ENCODE results near the gene SLC19A1.
"Not testable (repeated sequence)": the region's sequence is repeated elsewhere in the genome, so short reads cannot be mapped to it uniquely, and the experiment has no call there.

SLC19A1 gene

DNA sequence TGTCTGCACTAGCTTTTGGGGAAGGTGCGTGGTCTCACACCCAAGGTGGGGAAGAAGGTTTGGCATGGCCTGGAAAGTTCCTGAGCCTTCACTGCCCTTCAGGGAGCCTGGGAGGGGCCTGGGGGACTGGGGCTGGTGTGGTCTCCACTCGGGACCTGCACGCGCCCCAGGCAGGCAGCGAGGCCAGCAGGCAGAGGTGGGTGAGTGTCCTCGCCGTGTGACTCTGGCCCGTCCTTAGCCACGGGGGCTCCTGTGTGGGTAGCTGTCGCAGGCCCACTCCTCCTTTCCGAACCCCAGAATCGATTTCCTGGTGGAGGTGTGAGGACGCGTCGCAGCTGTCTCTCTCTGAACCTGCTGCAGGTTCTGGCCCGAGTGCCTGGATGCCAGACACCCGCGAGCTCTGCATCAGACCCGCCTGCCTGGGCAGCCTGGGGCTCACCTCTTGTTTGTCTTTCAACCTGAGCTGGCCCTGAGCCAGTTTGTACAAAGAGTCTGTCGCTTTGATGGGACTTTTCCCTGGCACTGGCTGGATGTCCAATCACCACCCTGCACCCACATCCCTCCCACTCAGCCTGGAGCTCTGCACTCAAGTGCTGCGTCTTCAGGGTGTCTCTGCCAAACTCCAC is 36.0 kb upstream of the SLC19A1 start:
- no peak for DNase-seq
- in situ Hi-C loops (cut with HindIII; ENCODE audit: low pct_ligation_motif_present, low pct_unique_long_range_greater_than_20kb, low sequenced_read_pairs) = no loop called here

DNA sequence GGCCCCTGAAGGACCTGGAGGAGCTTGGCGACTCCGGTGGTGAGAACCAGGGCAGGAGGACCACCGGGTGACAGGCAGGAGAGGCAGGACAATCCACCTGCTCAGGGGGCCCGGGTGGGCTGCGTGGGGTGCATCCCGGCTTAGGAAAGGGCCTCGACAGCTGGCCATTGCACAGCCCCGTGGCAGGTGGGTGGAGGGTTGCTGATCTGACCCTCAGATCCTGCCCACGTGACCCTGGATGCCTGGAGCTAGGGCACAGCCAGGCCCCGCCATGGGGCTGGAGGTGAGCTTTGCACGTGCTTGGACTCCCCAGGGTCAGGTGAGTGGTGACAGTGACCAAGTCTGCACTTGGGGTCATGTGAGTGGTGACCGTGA is 35.5 kb upstream of the SLC19A1 start:
- in situ Hi-C loops (cut with HindIII; ENCODE audit: low pct_ligation_motif_present, low pct_unique_long_range_greater_than_20kb, low sequenced_read_pairs) = no loop called here
- no peak for DNase-seq

DNA sequence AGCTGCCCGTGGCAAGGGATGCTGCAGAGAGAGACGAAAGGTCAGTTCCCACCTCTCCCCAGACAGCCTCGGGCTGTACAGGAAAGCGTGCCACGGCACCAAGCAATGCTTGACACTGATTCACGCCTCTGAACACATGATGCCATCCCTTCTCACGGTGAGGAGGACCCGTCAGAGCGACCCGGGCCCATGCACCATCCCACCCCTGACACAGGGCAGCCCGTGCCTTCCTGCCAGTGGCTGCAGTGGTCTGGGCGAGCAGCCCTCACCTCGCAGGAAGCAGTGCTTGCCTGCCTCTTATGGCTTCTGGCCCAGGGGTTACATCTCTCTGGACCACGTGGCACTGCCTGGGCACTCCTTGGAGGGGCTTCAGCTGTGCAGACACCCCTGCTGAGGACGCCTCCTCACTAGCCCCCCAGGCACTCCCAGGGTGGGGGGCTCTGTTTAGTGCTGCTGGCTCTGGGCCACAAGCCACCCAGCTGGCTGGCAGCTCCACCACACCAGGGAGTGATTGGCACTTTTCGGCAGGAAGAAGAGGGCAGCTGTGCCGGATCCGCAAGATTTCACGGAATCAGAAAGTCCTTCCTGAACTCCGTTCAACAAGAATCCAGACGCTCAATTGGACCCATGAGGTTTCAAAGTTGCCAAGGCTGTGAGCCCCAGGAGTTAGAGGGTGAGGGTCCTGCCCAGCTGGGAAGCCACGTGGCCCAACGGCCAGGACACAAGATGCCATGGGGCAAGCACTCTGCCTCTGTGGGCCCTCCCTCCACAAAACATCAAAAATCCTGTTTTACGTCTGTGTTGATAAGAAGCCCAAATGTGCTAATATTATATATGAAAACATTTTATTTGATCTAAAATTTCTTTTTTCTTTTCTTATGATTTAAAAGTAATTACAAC is 34.8 kb upstream of the SLC19A1 start:
- in situ Hi-C loops (cut with HindIII; ENCODE audit: low pct_ligation_motif_present, low pct_unique_long_range_greater_than_20kb, low sequenced_read_pairs) = no loop called here
- DNase-seq = no peak

DNA sequence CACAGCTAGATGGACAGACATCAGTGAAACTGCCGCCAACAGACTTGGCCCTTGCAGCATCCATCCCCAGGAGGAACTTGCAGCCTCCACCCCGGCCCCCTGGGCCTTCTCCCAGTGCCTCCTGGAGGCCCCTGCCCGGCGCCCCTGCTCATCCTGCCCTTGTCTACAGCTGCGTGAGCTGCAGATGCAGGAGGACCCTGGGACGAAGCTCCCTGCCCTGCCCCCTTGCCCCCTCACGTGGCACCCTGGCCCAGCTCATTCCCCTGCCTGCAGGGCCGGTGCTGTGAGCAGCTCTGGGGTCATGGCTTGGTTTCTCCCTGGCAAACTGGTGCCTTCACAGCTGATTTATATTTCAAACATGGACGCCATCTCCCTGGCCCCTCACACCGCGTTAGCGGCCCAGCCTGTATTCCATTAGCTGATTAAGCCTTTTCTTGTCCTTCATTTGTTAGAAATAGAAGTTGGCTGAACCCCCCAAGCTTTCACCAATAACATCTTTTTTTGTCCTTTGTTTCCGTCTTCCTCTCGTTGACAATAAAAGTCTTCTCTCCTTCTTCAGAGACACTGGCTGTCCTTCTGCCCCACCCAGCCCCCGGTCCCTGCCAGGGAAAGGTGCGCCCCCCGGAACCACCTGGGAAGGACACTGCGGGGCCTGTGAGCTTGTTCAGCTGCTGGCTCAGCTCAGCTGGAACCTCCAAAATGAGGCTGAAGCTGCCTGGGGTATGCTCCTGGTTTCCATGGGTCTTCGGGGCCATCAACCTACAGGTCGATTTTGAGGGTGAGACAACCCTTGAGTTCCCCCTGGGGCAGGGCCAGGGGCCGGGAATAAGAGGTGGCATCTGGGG is 34.0 kb upstream of the SLC19A1 start:
- in situ Hi-C loops (cut with HindIII; ENCODE audit: low pct_ligation_motif_present, low pct_unique_long_range_greater_than_20kb, low sequenced_read_pairs) = no loop called here

DNA sequence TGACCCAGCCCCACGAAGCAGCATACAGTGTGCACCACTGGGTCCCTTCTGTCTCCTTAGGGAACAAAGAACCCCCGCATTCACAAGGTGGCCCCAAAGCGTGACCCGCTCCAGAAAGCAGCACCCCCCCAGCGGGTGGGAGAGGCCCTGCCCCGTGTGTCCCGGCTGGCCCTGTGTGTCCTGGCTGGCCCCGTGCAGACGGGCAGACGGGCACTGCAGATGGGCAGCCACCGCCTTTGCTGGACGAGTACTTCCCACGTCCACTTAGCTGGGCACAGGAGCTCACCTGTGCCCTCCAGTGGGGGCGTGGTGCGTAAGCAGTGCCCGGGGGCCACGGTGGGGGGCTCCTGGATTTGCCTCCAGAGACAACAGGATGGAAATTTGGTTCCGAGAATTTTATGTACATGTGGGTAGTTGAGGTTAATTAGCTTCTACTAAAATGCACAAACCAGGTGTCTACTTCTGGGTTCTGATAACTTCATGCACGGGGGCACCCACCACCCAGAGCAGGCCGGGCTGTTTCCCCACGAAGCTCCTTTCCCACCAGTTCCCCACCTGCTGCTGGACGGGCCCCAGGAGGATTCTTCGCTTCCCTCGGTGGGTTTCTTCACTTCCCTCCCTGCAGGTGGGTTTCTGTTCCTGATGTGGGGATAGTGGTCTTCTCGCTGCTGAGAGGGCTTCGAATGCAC is 33.2 kb upstream of the SLC19A1 start:
- DNase-seq = no peak
- in situ Hi-C loops (cut with HindIII; ENCODE audit: low pct_ligation_motif_present, low pct_unique_long_range_greater_than_20kb, low sequenced_read_pairs) = no loop called here

More for the DNA sequence above, 34.0 kb upstream of the SLC19A1 start:
- DNase-seq = no peak

DNA sequence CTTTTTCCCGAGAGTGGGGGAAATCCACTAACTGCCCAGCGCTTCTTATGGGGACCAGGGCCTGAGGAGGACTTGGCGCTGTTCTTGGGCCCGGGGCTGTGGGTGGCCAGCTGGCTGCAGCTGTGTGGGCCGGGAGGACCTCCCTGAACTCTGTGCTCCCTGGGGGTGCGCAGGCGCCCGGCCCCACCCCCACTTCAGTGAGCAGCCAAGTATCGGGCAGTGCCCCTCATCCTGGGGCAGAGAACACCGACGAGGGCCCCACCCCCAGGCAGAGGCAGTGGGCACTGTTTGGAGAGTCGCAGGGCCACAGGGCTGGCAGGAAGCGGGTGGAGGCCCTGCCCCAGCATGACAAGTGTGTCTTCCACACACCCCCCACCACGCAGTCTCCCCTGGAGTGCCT is 32.5 kb upstream of the SLC19A1 start:
- no peak for DNase-seq
- in situ Hi-C loops (cut with HindIII; ENCODE audit: low pct_ligation_motif_present, low pct_unique_long_range_greater_than_20kb, low sequenced_read_pairs) = no loop called here

DNA sequence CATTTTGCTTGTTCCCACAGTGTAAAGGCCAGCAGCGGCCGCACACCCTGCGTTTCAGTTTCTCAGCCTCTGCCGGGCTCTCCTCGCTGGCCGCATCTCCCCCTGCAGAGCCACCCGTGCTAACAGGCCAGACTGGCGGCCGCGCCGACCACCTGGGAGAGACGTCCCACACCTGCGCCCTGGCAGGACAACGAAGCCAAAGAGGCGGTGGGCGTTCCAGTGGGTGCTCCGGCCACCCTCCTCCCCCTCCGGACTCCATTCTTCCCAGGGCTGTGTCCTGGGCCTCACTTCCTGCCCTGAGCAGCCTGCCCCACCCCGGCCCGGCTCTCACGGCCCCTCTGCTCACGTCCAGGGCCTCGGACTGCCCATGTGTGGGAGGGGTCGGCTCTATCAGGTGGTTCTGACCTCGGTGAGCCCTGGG is 31.9 kb upstream of the SLC19A1 start:
- in situ Hi-C loops (cut with HindIII; ENCODE audit: low pct_ligation_motif_present, low pct_unique_long_range_greater_than_20kb, low sequenced_read_pairs) = no loop called here
- no peak for DNase-seq

DNA sequence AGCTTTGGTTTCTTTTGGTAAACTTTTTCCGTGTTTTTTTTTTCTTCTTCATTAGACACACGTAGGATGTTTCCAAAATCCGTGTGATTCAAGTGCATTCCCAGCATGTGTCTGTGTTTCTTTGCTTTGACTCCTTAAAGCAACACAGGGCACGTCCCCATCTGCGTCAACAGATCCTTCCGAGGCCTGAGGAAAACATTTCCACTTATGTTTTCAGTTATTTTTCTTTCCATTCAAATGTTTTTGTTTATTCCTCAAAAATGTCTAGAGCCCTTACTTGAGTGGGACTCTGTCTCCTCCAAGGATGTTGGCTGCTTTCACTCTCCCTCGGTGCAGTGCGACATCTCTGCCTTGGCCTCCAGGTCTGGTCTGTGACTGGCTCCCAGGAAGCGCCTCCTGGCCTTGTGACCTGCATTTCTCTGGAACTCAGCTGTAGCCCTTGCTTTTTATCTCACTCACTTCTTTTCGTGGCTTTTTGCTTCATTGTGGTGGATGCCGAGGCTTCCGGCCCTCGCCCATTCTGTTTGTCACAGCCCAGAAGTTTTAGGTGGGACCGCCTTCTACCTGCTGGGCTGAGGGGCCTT is 31.3 kb upstream of the SLC19A1 start:
- DNase-seq = no peak
- in situ Hi-C loops (cut with HindIII; ENCODE audit: low pct_ligation_motif_present, low pct_unique_long_range_greater_than_20kb, low sequenced_read_pairs) = no loop called here

DNA sequence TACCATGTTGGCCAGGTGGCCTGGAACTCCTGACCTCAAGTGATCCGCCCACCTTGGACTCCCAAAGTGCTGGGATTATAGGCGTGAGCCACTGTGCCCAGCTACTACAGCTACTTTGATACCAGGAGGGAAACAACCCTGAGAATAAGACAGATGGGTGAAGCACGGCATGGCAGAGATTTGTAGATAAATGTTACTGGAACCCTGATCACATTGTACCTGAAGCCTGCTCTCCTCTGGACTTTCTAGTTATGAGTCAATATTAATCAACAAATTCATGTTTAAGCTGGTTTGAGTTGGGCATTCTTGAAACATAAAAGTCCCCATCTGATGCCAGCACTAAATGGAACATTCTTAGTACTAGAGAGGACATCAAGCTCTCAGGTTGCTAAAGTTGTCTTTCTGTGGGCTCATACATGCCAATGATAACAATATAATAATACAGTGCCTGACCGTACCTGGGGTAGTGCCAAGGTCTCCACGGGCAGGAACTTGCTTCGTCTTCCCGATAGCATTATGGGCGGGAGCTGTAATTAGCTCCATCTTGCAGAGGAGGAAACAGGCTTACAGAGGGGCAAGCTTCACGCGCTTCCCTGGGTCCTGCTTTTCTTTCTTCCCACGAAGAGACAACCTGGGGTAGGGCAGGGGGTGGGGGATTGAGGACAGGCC is 30.7 kb upstream of the SLC19A1 start:
- no peak for DNase-seq
- in situ Hi-C loops (cut with HindIII; ENCODE audit: low pct_ligation_motif_present, low pct_unique_long_range_greater_than_20kb, low sequenced_read_pairs) = no loop called here

DNA sequence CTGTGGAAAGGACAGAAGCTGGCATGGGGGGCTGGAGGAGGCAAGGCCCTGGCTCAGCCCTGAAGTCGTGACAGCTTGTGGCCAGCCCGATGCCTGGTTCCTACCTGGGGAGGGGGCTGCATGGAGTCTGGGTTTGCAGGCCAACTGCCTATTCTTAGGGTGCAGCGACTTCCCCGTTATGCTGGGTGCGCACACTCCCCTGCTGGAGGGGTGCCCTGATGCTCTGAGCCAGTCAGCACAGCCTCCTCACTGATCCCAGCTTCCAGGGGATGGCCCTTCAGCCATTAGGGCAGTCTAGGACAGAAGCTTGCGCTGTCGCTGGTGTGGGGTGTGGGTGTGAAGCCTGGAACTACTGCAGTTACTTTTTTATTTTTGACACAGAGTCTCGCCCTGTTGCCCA is 30.0 kb upstream of the SLC19A1 start:
- DNase-seq = no peak
- in situ Hi-C loops (cut with HindIII; ENCODE audit: low pct_ligation_motif_present, low pct_unique_long_range_greater_than_20kb, low sequenced_read_pairs) = no loop called here

DNA sequence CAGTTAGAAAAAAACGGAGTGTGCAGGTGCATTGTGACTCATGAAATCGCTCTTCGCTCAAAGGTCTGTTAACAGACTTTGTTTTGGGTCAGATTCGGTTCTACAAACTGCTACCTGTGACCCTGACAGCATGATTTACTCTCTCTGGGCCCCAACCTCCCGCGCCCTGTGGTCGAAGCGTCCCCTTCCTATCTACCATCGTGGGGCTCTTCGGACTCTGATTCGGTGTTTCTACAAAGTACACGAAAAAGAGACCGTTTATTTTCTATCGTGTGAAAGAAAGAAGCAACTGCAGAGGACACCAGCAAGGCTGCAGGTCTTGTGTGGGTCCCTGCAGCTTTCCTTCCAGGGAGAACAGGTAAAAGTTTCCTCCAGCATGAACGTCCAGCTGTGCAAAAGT is 29.4 kb upstream of the SLC19A1 start:
- no peak for DNase-seq
- in situ Hi-C loops (cut with HindIII; ENCODE audit: low pct_ligation_motif_present, low pct_unique_long_range_greater_than_20kb, low sequenced_read_pairs) = no loop called here

DNA sequence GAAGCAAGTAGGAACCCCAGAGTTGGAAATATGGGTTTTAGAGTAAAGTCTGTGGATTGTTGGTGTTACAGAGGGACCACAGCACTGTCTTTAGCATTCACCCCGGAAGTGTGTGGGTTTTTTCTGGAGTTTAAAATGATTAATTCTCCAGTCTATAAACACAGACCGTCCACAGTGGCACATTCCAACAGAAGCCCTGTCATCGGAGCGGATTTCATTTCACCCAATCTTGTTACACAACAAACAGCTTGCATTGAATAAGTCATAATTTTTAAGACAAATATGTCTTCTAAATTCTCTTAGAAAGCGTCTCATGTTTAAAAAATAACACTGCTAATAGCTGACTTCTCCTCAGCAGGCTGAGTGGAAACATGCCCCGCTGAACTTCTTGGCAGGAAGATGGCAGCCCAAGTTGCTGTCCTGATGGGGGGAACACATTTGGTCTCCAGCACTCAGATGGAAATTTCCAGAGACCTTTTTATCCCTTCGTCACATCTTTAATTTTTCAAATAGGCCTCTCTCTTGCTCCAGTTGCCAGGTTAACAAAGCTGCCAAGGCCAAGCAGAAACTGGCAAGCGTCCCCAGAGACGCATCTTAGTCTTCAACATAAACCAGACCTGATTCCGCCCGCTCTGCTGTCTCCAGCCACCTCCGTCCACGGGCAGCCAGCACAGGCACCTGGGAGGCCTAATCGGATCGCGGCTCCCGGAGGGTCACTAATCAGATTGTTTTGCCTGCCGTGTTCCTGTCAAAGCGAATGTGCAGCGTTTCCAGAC is 28.8 kb upstream of the SLC19A1 start:
- no peak for DNase-seq
- in situ Hi-C loops (cut with HindIII; ENCODE audit: low pct_ligation_motif_present, low pct_unique_long_range_greater_than_20kb, low sequenced_read_pairs) = no loop called here

DNA sequence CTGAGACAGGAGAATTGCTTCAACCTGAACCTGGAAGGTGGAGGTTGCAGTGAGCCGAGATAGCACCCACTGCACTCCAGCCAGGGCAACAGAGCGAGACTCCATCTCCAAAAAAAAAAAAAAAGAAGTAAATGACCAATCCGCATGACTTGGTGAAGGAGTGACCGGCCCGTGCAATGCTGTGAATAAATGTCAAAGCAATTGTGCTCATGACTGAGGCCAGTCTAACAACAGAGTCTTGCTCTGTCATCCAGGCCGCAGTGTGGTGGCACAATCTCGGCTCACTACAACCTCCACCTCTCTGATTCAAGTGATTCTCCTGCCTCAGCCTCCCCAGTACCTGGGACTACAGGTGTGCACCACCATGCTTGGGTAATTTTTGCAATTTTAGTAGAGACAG is 27.8 kb upstream of the SLC19A1 start:
- in situ Hi-C loops (cut with HindIII; ENCODE audit: low pct_ligation_motif_present, low pct_unique_long_range_greater_than_20kb, low sequenced_read_pairs) = no loop called here
- DNase-seq = no peak

DNA sequence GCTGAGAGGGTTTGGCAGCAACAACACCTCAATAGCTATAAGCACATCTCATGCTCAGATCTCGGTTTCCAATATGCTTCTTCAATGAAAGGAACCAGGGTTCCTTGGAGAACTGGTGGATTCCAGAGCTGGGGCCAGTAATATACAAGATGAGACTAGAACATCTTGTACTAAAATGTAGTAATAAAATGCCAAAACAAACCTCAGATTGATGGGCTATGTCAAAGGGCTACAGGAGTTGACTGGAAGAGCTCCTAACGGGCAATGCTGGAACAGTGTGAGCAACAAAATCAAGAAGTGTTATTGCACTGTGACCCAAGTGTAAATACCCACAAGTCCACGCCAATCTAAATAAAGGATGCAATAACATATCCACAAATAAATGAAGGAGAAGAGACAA is 26.1 kb upstream of the SLC19A1 start:
- DNase-seq = no peak
- in situ Hi-C loops (cut with HindIII; ENCODE audit: low pct_ligation_motif_present, low pct_unique_long_range_greater_than_20kb, low sequenced_read_pairs) = no loop called here

DNA sequence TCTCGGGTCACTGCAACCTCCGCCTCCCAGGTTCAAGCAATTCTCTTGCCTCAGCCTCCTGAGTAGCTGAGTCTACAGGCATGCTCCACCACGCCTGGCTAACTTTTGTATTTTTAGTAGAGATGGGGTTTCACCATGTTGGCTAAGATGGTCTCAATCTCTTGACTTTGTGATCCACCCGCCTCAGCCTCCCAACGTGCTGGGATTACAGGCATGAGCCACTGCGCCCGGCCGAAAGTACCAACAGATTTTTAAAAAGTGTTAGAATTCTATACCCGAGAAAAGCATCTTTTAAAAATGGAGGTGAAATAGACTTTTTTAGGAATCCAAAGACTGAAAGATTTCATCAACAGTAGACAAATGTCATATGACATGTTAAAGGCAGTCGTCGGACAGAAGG is 21.9 kb upstream of the SLC19A1 start:
- in situ Hi-C loops (cut with HindIII; ENCODE audit: low pct_ligation_motif_present, low pct_unique_long_range_greater_than_20kb, low sequenced_read_pairs); DNase-seq: not testable (repeated sequence)

DNA sequence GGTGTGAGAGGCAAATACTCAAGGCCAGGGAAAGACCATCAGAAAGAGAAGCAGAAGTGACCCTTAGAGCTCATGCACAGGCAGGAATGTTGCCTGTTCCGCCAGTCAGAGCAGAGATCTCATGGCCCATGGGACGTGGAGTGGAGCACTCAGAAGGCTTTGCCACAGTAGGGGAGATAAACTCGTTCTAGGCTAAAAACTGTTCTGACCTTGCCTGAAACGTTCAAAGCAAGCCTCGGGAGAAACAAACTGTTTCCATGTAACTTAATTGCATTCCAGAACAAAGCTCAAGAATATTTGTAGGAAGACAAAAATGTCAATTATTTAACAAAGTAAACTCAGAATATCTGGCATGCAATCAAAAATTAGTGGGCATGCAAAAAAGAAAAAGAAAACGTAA is 20.7 kb upstream of the SLC19A1 start:
- in situ Hi-C loops (cut with HindIII; ENCODE audit: low pct_ligation_motif_present, low pct_unique_long_range_greater_than_20kb, low sequenced_read_pairs) = no loop called here
- no peak for DNase-seq

DNA sequence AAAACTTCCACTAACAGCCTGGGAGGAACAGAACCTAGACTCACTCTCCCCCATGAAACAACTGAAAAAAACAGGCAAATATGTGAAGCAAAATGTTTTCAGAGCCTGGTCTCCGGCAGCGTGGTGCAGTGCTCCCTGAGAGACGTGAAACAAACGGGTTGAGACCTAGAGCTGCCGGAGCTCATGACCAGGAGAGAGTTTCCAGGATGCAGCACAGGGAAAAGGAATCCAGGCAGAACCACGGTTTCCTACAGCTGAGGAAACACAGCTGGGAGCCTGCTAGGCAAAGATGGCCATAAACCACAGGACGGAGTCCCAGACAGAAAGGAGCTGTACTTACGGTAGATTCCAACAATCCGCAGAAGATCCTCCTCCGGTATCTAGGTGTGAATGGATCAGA is 20.2 kb upstream of the SLC19A1 start:
- in situ Hi-C loops (cut with HindIII; ENCODE audit: low pct_ligation_motif_present, low pct_unique_long_range_greater_than_20kb, low sequenced_read_pairs) = no loop called here

More for the DNA sequence above, 20.2 kb upstream of the SLC19A1 start:
- no peak for DNase-seq

Measured in ACHN (cell line).